ENCODE measurements around the gene HPS4.
"Not testable (repeated sequence)": the region's sequence is repeated elsewhere in the genome, so short reads cannot be mapped to it uniquely, and the experiment has no call there.

HPS4 gene

GRCh38 chr22:26483439-26484359 lies at the start of gene HPS4, which contains the start of gene SRRD:
TSS of gene HPS4 (minus strand) at chr22:26483783. CDS start at chr22:26481762, 2,021 bp downstream.
TSS of gene SRRD (plus strand) at chr22:26483877. CDS start at chr22:26483891, 14 bp downstream.
- peak; percentile 41 for DNase-seq

GRCh38 chr22:26529345-26529744 lies 45.8 kb upstream of the HPS4 start:
- DNase-seq = peak; percentile 49

GRCh38 chr22:26528518-26528917 lies 44.9 kb upstream of the HPS4 start:
- DNase-seq = not testable (repeated sequence)

GRCh38 chr22:26527574-26528465 lies 44.2 kb upstream of the HPS4 start:
- DNase-seq = no peak

GRCh38 chr22:26527167-26527566 lies 43.6 kb upstream of the HPS4 start:
- DNase-seq = no peak

GRCh38 chr22:26525946-26526564 lies 42.5 kb upstream of the HPS4 start:
- DNase-seq = no peak

GRCh38 chr22:26524870-26525269 lies 41.3 kb upstream of the HPS4 start:
- no peak for DNase-seq

GRCh38 chr22:26522592-26522991 lies 39.0 kb upstream of the HPS4 start:
- DNase-seq = no peak

GRCh38 chr22:26522012-26522411 lies 38.4 kb upstream of the HPS4 start:
- DNase-seq = no peak

- no peak for DNase-seq
Observed at GRCh38 chr22:26517429-26517828, 33.8 kb upstream of the HPS4 start.

GRCh38 chr22:26516503-26516902 lies 32.9 kb upstream of the HPS4 start:
- DNase-seq = no peak

GRCh38 chr22:26515931-26516330 lies 32.3 kb upstream of the HPS4 start:
- DNase-seq = no peak

GRCh38 chr22:26514419-26515161 lies 31.0 kb upstream of the HPS4 start:
- no peak for DNase-seq

- no peak for DNase-seq
Observed at GRCh38 chr22:26513838-26514237, 30.3 kb upstream of the HPS4 start.

GRCh38 chr22:26512149-26512793 lies 28.7 kb upstream of the HPS4 start, which contains the start of gene TFIP11:
TSS of gene TFIP11 (minus strand) at chr22:26512473. CDS start at chr22:26510272, 2,201 bp downstream.
- peak; percentile 87 for DNase-seq

GRCh38 chr22:26508148-26508547 lies 24.6 kb upstream of the HPS4 start:
- no peak for DNase-seq

GRCh38 chr22:26503758-26504157 lies 20.2 kb upstream of the HPS4 start:
- DNase-seq = no peak

- DNase-seq = no peak
Observed at GRCh38 chr22:26502688-26503561, 19.3 kb upstream of the HPS4 start.

GRCh38 chr22:26501996-26502395 lies 18.4 kb upstream of the HPS4 start:
- DNase-seq = no peak

GRCh38 chr22:26499188-26499703 lies 15.7 kb upstream of the HPS4 start:
- no peak for DNase-seq
